Sigmoid colon (tissue), 7 donors: Measurements from ENCODE around the gene ARHGEF28. TPM values are rescaled to one million over a fixed set of nuclear protein-coding genes. Genes with fewer than 3 reads are reported as not detected.

Experiments
- DNase-seq: peaks from one replicate; pipeline ENCODE4 v3.0.0-alpha.2; 2019
- H3K27ac ChIP-seq, 4 donors: fragments of 200-600 bp; sonication (generic); one replicate each; pipeline ENCODE4 v1.5.1; 2016 to 2019; ENCODE audit warnings: mild to moderate bottlenecking in 1 of 4
- H3K27me3 ChIP-seq, 3 donors: fragments of 200-600 bp; sonication (generic); one replicate each; pipeline ENCODE4 v1.5.1; 2019; ENCODE audit warnings: mild to moderate bottlenecking in 1 of 3
- H3K36me3 ChIP-seq, 4 donors: fragments of 200-600 bp; sonication (generic); one replicate each; pipeline ENCODE4 v1.5.1; 2016 to 2019
- H3K4me1 ChIP-seq, 4 donors: fragments of 200-600 bp; sonication (generic); one replicate each; pipeline ENCODE4 v1.5.1; 2017 to 2019
- H3K4me3 ChIP-seq, 4 donors: fragments of 200-600 bp; sonication (generic); one replicate each; pipeline ENCODE4 v1.5.1; 2017 to 2019; ENCODE audit warnings: mild to moderate bottlenecking in 2 of 4, moderate library complexity in 1 of 4
- H3K9me3 ChIP-seq, 4 donors: fragments of 200-600 bp in 3 of 4; sonication (generic) in 3 of 4; one replicate each; pipeline versions ENCODE4 v1.5.1 to v1.6.1; 2013 to 2019
- CTCF ChIP-seq, 4 experiments: fragments of 450-650 bp in 3 of 4; fragments of 200-600 bp in 1 of 4; IDR thresholded peaks; one replicate each; pipeline ENCODE4 v1.5.1; 2016 to 2019; ENCODE audit warnings: antibody characterized with exemption in 4 of 4, mild to moderate bottlenecking in 3 of 4, moderate library complexity in 2 of 4
- EP300 ChIP-seq, 4 donors: sonication (generic); formaldehyde crosslinking; IDR thresholded peaks; one replicate each; pipeline ENCODE4 v1.6.1; 2017; ENCODE audit warnings: antibody characterized with exemption in 4 of 4
- POLR2A ChIP-seq, 2 donors: fragments of 450-650 bp; IDR thresholded peaks; one replicate each; pipeline ENCODE4 v1.6.1; 2016; ENCODE audit warnings: antibody characterized with exemption in 2 of 2, mild to moderate bottlenecking in 2 of 2, moderate library complexity in 2 of 2
- POLR2AphosphoS5 ChIP-seq, 4 donors: sonication (generic); formaldehyde crosslinking; IDR thresholded peaks; one replicate each; pipeline ENCODE4 v1.6.1; 2017; ENCODE audit warnings: antibody characterized with exemption in 4 of 4
- WGBS, 2 donors: extraction: QIAGEN DNeasy Blood & Tissue Kit; methylation state at CpG; one replicate each; pipeline ENCODE4 v1.1.7; 2013; 5-methylcytosine and 5-hydroxymethylcytosine counted together
- intact Hi-C: fragments of 100-400 bp; cut with DNase I; formaldehyde crosslinking; loops from one replicate; pipeline ENCODE4 v1.15.1; 2023
- polyA plus RNA-seq, 3 donors: library from polyadenylated mRNA; stranded (reverse); fragments of 200-250 nt; gene quantifications; one replicate each; pipeline ENCODE4 v1.2.3, GENCODE V29; 2013
- total RNA-seq, 4 donors: library from RNA; depleted of rRNA; stranded (reverse); fragments of >200 nt; gene quantifications; one replicate each; pipeline ENCODE4 v1.1.0, GENCODE V29; 2016
- donor health status: healthy with polysubstance abuse.
- donor health status: Bipolar disorder and iron deficiency.
- donor health status: healthy.

ARHGEF28 gene
- total and polyA plus RNA-seq, 7 donors, result 3.0 to 6.9 (median 3.7) TPM

DNA sequence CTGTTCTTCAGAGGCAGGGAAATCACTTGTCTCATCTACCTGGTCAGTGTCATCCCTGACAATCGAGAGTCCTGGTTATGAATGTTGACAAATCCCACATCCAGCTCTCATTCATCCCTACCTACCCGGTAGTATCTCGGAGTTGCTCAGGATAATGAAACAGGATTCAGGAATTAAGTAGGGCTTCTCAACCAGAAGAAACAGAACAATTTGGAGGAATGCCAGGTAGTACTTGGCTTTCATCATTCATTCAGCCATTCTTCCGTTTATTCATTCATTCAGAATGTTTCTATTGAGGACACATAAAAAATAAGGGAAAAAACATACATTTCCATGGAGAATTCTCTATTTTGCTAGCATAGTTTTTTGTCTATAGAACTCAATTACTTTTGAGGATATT lies 195.0 kb downstream of the ARHGEF28 start:
- intact Hi-C loops, result no loop called here
- Histone ChIP-seq H3K4me3 (no peak overlapping the region), H3K36me3 (no peaks in the 10 kb centered on the region), H3K27me3 (no peaks in the 10 kb centered on the region), H3K9me3 (no peaks in the 10 kb centered on the region), H3K27ac (no peak overlapping the region), H3K4me1 (peaks cover 0 to under 1% (median 0%) of the 10 kb centered on the region in 4 donors)
- no peak for DNase-seq
- WGBS, 2 donors, result 92 to 95% methylated on average over 4 of the region's 4 CpGs
- TF ChIP-seq POLR2AphosphoS5 (IDR thresholded peaks at IDR 0.05) (no peak), EP300 (IDR thresholded peaks at IDR 0.05) (no peak), CTCF (IDR thresholded peaks at IDR 0.05) (no peak), POLR2A (IDR thresholded peaks at IDR 0.05) (no peak)

GRCh38 chr5:73822278-73822988 lies 196.4 kb downstream of the ARHGEF28 start:
- Histone ChIP-seq H3K27ac (no peak overlapping the region), H3K27me3 (no peaks in the 10 kb centered on the region), H3K9me3 (no peaks in the 10 kb centered on the region), H3K4me1 (peaks cover 0 to 11% (median 10%) of the 10 kb centered on the region in 4 donors), H3K36me3 (no peaks in the 10 kb centered on the region), H3K4me3 (no peak overlapping the region)
- no peak for DNase-seq
- 93 to 96% methylated on average over 2 of the region's 2 CpGs for WGBS, 2 donors
- no peak for TF ChIP-seq POLR2AphosphoS5 (IDR thresholded peaks at IDR 0.05)
- no peak for TF ChIP-seq EP300 (IDR thresholded peaks at IDR 0.05)
- no peak for TF ChIP-seq CTCF (IDR thresholded peaks at IDR 0.05)
- TF ChIP-seq POLR2A (IDR thresholded peaks at IDR 0.05), result no peak
- intact Hi-C loops, result no loop called here

- no peak overlapping the region for H3K27ac ChIP-seq
- no peak overlapping the region for H3K4me3 ChIP-seq
- intact Hi-C loops, result no loop called here
- no peaks in the 10 kb centered on the region for H3K27me3 ChIP-seq
- H3K36me3 ChIP-seq, result no peaks in the 10 kb centered on the region
- no peak for DNase-seq
- TF ChIP-seq POLR2AphosphoS5 (IDR thresholded peaks at IDR 0.05) (no peak), EP300 (IDR thresholded peaks at IDR 0.05) (no peak), POLR2A (IDR thresholded peaks at IDR 0.05) (no peak), CTCF (IDR thresholded peaks at IDR 0.05) (no peak)
- WGBS, 2 donors, result 13 to 61% methylated on average over 4 of the region's 4 CpGs
- H3K4me1 ChIP-seq, result peaks cover 0 to 11% (median 10%) of the 10 kb centered on the region in 4 donors
- H3K9me3 ChIP-seq, result no peaks in the 10 kb centered on the region
Observed at GRCh38 chr5:73822989-73823339, 197.0 kb downstream of the ARHGEF28 start.

DNA sequence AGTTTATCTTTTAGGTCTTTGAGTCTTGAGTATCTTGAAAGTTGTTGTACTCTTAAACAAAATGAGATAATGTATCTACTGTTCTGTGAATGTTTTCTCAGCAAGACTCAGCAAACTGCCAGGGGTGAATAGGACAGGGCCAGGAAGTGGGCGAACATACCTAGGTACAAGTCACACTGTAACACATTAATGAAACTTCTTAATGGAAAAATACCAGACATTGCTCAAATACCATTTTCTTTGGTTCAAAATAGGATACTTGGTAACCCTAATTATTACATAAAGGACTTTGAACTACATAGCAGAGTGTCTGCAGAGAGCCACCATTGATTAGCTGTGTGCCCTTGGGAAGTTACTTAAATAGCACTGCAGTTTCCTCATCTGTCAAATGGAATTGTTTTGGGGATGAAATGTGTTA lies 197.5 kb downstream of the ARHGEF28 start:
- no peak overlapping the region for H3K4me3 ChIP-seq
- no peaks in the 10 kb centered on the region for H3K36me3 ChIP-seq
- 91 to 98% methylated on average over 1 of the region's 1 CpG for WGBS, 2 donors
- H3K9me3 ChIP-seq, result no peaks in the 10 kb centered on the region
- H3K27ac ChIP-seq, result no peak overlapping the region
- no peak for DNase-seq
- no peaks in the 10 kb centered on the region for H3K27me3 ChIP-seq
- intact Hi-C loops, result no loop called here
- H3K4me1 ChIP-seq, result peaks cover 0 to 11% (median 10%) of the 10 kb centered on the region in 4 donors
- TF ChIP-seq CTCF (IDR thresholded peaks at IDR 0.05) (no peak), EP300 (IDR thresholded peaks at IDR 0.05) (no peak), POLR2A (IDR thresholded peaks at IDR 0.05) (no peak), POLR2AphosphoS5 (IDR thresholded peaks at IDR 0.05) (no peak)

GRCh38 chr5:73825199-73825598 lies 199.2 kb downstream of the ARHGEF28 start:
- H3K9me3 ChIP-seq, result no peaks in the 10 kb centered on the region
- H3K36me3 ChIP-seq, result no peaks in the 10 kb centered on the region
- no peak overlapping the region for H3K27ac ChIP-seq
- intact Hi-C loops, result no loop called here
- DNase-seq, result no peak
- H3K27me3 ChIP-seq, result no peaks in the 10 kb centered on the region
- no peak overlapping the region for H3K4me3 ChIP-seq
- peaks cover 0 to 11% (median 10%) of the 10 kb centered on the region in 4 donors for H3K4me1 ChIP-seq
- 92 to 98% methylated on average over 7 of the region's 7 CpGs for WGBS, 2 donors
- TF ChIP-seq POLR2A (IDR thresholded peaks at IDR 0.05) (no peak), POLR2AphosphoS5 (IDR thresholded peaks at IDR 0.05) (no peak), EP300 (IDR thresholded peaks at IDR 0.05) (no peak), CTCF (IDR thresholded peaks at IDR 0.05) (no peak)
